Endothelial cell of umbilical vein (primary cell): Measurements from ENCODE around the gene PLA2G2E. TPM values are rescaled to one million over a fixed set of nuclear protein-coding genes. Genes with fewer than 3 reads are reported as not detected.

Source experiments
- BruUV-seq: library from RNA; stranded (reverse); fragments of 400-500 nt; replicated peaks from 2 replicates; lab custom pipeline; 2021; lab: Mats Ljungman, UMichigan
- CTCF ChIA-PET: fragments of 300-600, 350-600 bp; sonication (Branson Sonifier 250); formaldehyde crosslinking; loops from one replicate; lab custom pipeline; 2021; ENCODE audit warnings: antibody characterized with exemption, inconsistent platforms; lab: Charles Lee
- POLR2A ChIA-PET: fragments of 300-600, 350-600 bp; sonication (Branson Sonifier 250); formaldehyde crosslinking; loops from one replicate; lab custom pipeline; 2021; ENCODE audit warnings: antibody characterized with exemption, inconsistent platforms; lab: Charles Lee
- DNase-seq: peaks from one replicate; pipeline ENCODE4 v3.0.0-alpha.2; 2011; ENCODE audit warnings: low read depth, low spot score
- FAIRE-seq: peaks from 2 replicates; lab custom pipeline; 2011; peaks lifted over from hg19 to GRCh38; lab: Jason Lieb, UNC
- H2AFZ ChIP-seq: 2 replicates; pipeline ENCODE4 v1.6.0; 2012; ENCODE audit warnings: low read depth, low read length, control low read depth, inconsistent platforms
- H3K27ac ChIP-seq: 2 replicates; pipeline ENCODE4 v1.5.1; 2011; ENCODE audit warnings: low read depth, mild to moderate bottlenecking, control low read depth, low read length, moderate library complexity; ENCODE audit not compliant: insufficient read depth
- H3K27me3 ChIP-seq, 2 experiments: 2 replicates each; pipeline versions ENCODE4 v1.6.0 to v1.6.1; 2011; ENCODE audit warnings: low read length in 2 of 2, mixed read lengths in 1 of 2; ENCODE audit not compliant: control insufficient read depth in 2 of 2, insufficient read depth in 2 of 2
- H3K36me3 ChIP-seq, 2 experiments: 2 replicates in 1 of 2; 3 replicates in 1 of 2; pipeline ENCODE4 v1.5.1; 2011; ENCODE audit warnings: low read length in 2 of 2, mild to moderate bottlenecking in 1 of 2, moderate library complexity in 1 of 2; ENCODE audit not compliant: control insufficient read depth in 2 of 2, insufficient read depth in 2 of 2; ENCODE audit errors: extremely low read depth in 1 of 2
- H3K4me1 ChIP-seq: 3 replicates; pipeline ENCODE4 v1.5.1; 2011; ENCODE audit warnings: mild to moderate bottlenecking, low read length; ENCODE audit not compliant: control insufficient read depth, insufficient read depth; ENCODE audit errors: extremely low read depth
- H3K4me2 ChIP-seq: 2 replicates; pipeline ENCODE4 v1.6.1; 2011; ENCODE audit warnings: low read length, control low read depth, mixed read lengths; ENCODE audit not compliant: insufficient read depth
- H3K4me3 ChIP-seq, 3 experiments: fragments of 200-600 bp in 1 of 3; sonication (generic), shearing (Covaris generic) in 1 of 3; replicated peaks in 1 of 3; 2 replicates each; pipeline ENCODE4 v1.5.1; 2011 to 2016; ENCODE audit warnings: control low read depth in 3 of 3, low read length in 3 of 3, mild to moderate bottlenecking in 2 of 3, inconsistent platforms in 1 of 3, low read depth in 1 of 3, moderate library complexity in 1 of 3; ENCODE audit not compliant: insufficient read depth in 1 of 3
- H3K79me2 ChIP-seq: 2 replicates; pipeline ENCODE4 v1.6.0; 2012; ENCODE audit warnings: low read length, inconsistent platforms; ENCODE audit not compliant: control insufficient read depth, insufficient read depth
- H3K9ac ChIP-seq: replicated peaks from 2 replicates; pipeline ENCODE3; 2011; ENCODE audit warnings: low read length, control low read depth; ENCODE audit not compliant: insufficient read depth; ENCODE audit errors: extremely low read depth
- H3K9me1 ChIP-seq: replicated peaks from 3 replicates; pipeline ENCODE4 v1.6.0; 2011; ENCODE audit warnings: mild to moderate bottlenecking, low read length; ENCODE audit not compliant: control insufficient read depth, insufficient read depth; ENCODE audit errors: extremely low read depth
- H3K9me3 ChIP-seq: replicated peaks from 2 replicates; pipeline ENCODE4 v1.5.1; 2012; ENCODE audit warnings: low read length, inconsistent platforms; ENCODE audit not compliant: control insufficient read depth, insufficient read depth
- H4K20me1 ChIP-seq: replicated peaks from 2 replicates; pipeline ENCODE3; 2011; ENCODE audit warnings: mild to moderate bottlenecking, low read length; ENCODE audit not compliant: control insufficient read depth, insufficient read depth; ENCODE audit errors: extremely low read depth
- CTCF ChIP-seq, 2 donors: IDR thresholded peaks; 1 replicate in 1 of 2; 2 replicates in 1 of 2; pipeline ENCODE4 v1.5.1; 2011; ENCODE audit warnings: low read length in 2 of 2, mild to moderate bottlenecking in 2 of 2, moderate library complexity in 2 of 2, control low read depth in 1 of 2, inconsistent platforms in 1 of 2, low read depth in 1 of 2; ENCODE audit not compliant: insufficient read depth in 1 of 2; ENCODE audit errors: extremely low read depth in 1 of 2
- EZH2 ChIP-seq: IDR thresholded peaks from 2 replicates; pipeline ENCODE4 v1.6.1; 2012; ENCODE audit warnings: borderline replicate concordance, low read depth, mild to moderate bottlenecking, moderate library complexity, low read length, inconsistent platforms; ENCODE audit not compliant: severe bottlenecking
- FOS ChIP-seq: IDR thresholded peaks from 2 replicates; pipeline ENCODE4 v1.6.1; 2011; ENCODE audit warnings: mild to moderate bottlenecking, low read length, moderate library complexity, borderline replicate concordance; ENCODE audit not compliant: insufficient read depth
- GATA2 ChIP-seq: IDR thresholded peaks from 2 replicates; pipeline ENCODE4 v1.7.0; 2011; ENCODE audit warnings: low read depth, mild to moderate bottlenecking, moderate library complexity, mixed read lengths, low read length; ENCODE audit not compliant: insufficient read length, insufficient read depth
- JUN ChIP-seq: IDR thresholded peaks from 2 replicates; pipeline ENCODE4 v1.6.1; 2011; ENCODE audit warnings: borderline replicate concordance, low read depth; ENCODE audit not compliant: insufficient read length, insufficient read depth
- MAX ChIP-seq: IDR thresholded peaks from 2 replicates; pipeline ENCODE4 v1.6.1; 2011; ENCODE audit not compliant: insufficient read depth, insufficient read length
- POLR2A ChIP-seq: IDR thresholded peaks from 2 replicates; pipeline ENCODE4 v1.6.1; 2012; ENCODE audit warnings: low read depth, mild to moderate bottlenecking, control low read depth, low read length
- dilution Hi-C: fragments of 300-500 bp; cut with MboI; formaldehyde crosslinking; loops from one replicate; pipeline ENCODE4 v1.15.0; 2019; ENCODE audit warnings: low sequenced_read_pairs; ENCODE audit not compliant: extremely low pct_ligation_motif_present
- intact Hi-C: fragments of 100-400 bp; cut with micrococcal nuclease; formaldehyde crosslinking; loops from one replicate; pipeline ENCODE4 v1.10.0; 2022
- polyA plus RNA-seq, 4 experiments: library from polyadenylated mRNA; depleted of rRNA in 3 of 4; stranded (reverse) in 3 of 4; unstranded in 1 of 4; fragments of >200 nt; gene quantifications; 2 replicates each; pipeline versions ENCODE4 v1.2.1 to v1.2.3, GENCODE V29; 2011 to 2012; ENCODE audit warnings: missing spikeins in 1 of 4
- total RNA-seq: library from RNA; stranded (reverse); gene quantifications from 2 replicates; pipeline ENCODE4 v1.2.3, GENCODE V29; 2021

The PLA2G2E gene
- total and polyA plus RNA-seq, 2 donors (not counting 3 experiments of a cell fraction or from before 2014, with no cell fraction given) = not detected

- Histone ChIP-seq H2AFZ (no peak overlapping the region), H3K9me1 (no peaks in the 10 kb centered on the region), H4K20me1 (no peaks in the 10 kb centered on the region), H3K4me3 (no peak overlapping the region), H3K4me2 (no peak overlapping the region), H3K4me1 (no peaks in the 10 kb centered on the region), H3K9me3 (no peaks in the 10 kb centered on the region), H3K9ac (no peak overlapping the region), H3K36me3 (no peaks in the 10 kb centered on the region), H3K27ac (no peak overlapping the region), H3K27me3 (peaks cover 0 to 3% of the 10 kb centered on the region in 2 experiments), H3K79me2 (no peaks in the 10 kb centered on the region)
- ChIA-PET POLR2A (no interaction called here), CTCF (no interaction called here)
- no TSS peak for BruUV-seq
- TF ChIP-seq POLR2A (no peak), JUN (no peak), MAX (no peak), CTCF (IDR thresholded peaks at IDR 0.05; ENCODE audit: extremely low read depth in 1 of 2, insufficient read depth in 1 of 2, low read depth in 1 of 2, low read length in 2 of 2) (no peak), FOS (no peak), EZH2 (no peak), GATA2 (no peak)
- intact Hi-C loops (no loop called here), dilution Hi-C loops (no loop called here)
- DNase-seq (no peak), FAIRE-seq (no peak)
Observed at GRCh38 chr1:19955534-19956170, 32.2 kb upstream of the PLA2G2E start.
